ENCODE results near the gene HOXD10.

GRCh38 chr2:176136374-176137251 lies 20.0 kb downstream of the HOXD10 start:
- no peak for TF ChIP-seq CTCF (IDR thresholded peaks at IDR 0.05; ENCODE audit: low read depth, low read length)
- no peak for TF ChIP-seq EZH2phosphoT487 (IDR thresholded peaks at IDR 0.05; ENCODE audit: low read depth)

Data from OCI-LY3 (cell line).